Hepatocyte (in vitro differentiated cells): ENCODE data around the gene BAG5. TPM values are rescaled to one million over a fixed set of nuclear protein-coding genes. Genes with fewer than 3 reads are reported as not detected.

ENCODE experiments used
- DNase-seq: peaks from one replicate; pipeline ENCODE4 v3.0.0-alpha.2; 2016; ENCODE audit warnings: low spot score
- H2AFZ ChIP-seq: fragments of 200-600 bp; sonication (generic); 2 replicates; pipeline ENCODE4 v1.6.0; 2016; ENCODE audit warnings: antibody characterized with exemption, mild to moderate bottlenecking
- H3K27ac ChIP-seq: fragments of 200-600 bp; sonication (generic); 2 replicates; pipeline ENCODE4 v1.5.1; 2016; ENCODE audit warnings: mild to moderate bottlenecking
- H3K27me3 ChIP-seq: fragments of 200-600 bp; sonication (generic); 2 replicates; pipeline ENCODE4 v1.6.1; 2016
- H3K36me3 ChIP-seq: fragments of 200-600 bp; sonication (generic); replicated peaks from 2 replicates; pipeline ENCODE4 v1.5.1; 2016; ENCODE audit warnings: low read depth; ENCODE audit not compliant: insufficient read depth
- H3K4me1 ChIP-seq: fragments of 200-600 bp; sonication (generic); 2 replicates; pipeline ENCODE4 v1.5.1; 2016; ENCODE audit warnings: mild to moderate bottlenecking, moderate library complexity; ENCODE audit not compliant: insufficient read depth
- H3K4me2 ChIP-seq: fragments of 200-600 bp; sonication (generic); 2 replicates; pipeline ENCODE4 v1.6.0; 2016
- H3K4me3 ChIP-seq: fragments of 200-600 bp; sonication (generic); 2 replicates; pipeline ENCODE4 v1.5.1; 2016; ENCODE audit warnings: mild to moderate bottlenecking
- H3K79me2 ChIP-seq: fragments of 200-600 bp; sonication (generic); 2 replicates; pipeline ENCODE4 v1.6.0; 2017; ENCODE audit warnings: mild to moderate bottlenecking
- H3K9me2 ChIP-seq: fragments of 200-600 bp; sonication (generic); replicated peaks from 2 replicates; pipeline ENCODE4 v1.6.0; 2017; ENCODE audit warnings: mild to moderate bottlenecking; ENCODE audit not compliant: insufficient read depth
- H3K9me3 ChIP-seq: fragments of 200-600 bp; sonication (generic); 2 replicates; pipeline ENCODE4 v1.5.1; 2016; ENCODE audit warnings: low read depth, mild to moderate bottlenecking
- H4K20me1 ChIP-seq: fragments of 200-600 bp; sonication (generic); 2 replicates; pipeline ENCODE4 v1.6.0; 2016; ENCODE audit warnings: mild to moderate bottlenecking; ENCODE audit not compliant: insufficient read depth, poor library complexity, severe bottlenecking
- CTCF ChIP-seq: fragments of 200-600 bp; sonication (generic); IDR thresholded peaks from 2 replicates; pipeline ENCODE4 v1.5.1; 2016; ENCODE audit warnings: antibody characterized with exemption, mild to moderate bottlenecking; ENCODE audit not compliant: poor library complexity
- EZH2 ChIP-seq: fragments of 200-600 bp; sonication (generic); IDR thresholded peaks from 2 replicates; pipeline ENCODE4 v1.6.1; 2016; ENCODE audit warnings: antibody characterized with exemption, mild to moderate bottlenecking, borderline replicate concordance
- EZH2phosphoT487 ChIP-seq: fragments of 200-600 bp; sonication (generic); IDR thresholded peaks from one replicate; pipeline ENCODE4 v1.6.1; 2018; ENCODE audit warnings: antibody characterized with exemption, mild to moderate bottlenecking, low read depth, moderate library complexity; ENCODE audit not compliant: unreplicated experiment, severe bottlenecking
- WGBS: methylation state at CpG from one replicate; pipeline ENCODE4 v1.1.6; 2016; ENCODE audit warnings: low lambda C conversion rate; ENCODE audit errors: missing lambda C conversion rate; 5-methylcytosine and 5-hydroxymethylcytosine counted together
- polyA plus RNA-seq: library from polyadenylated mRNA; unstranded; fragments of >200 nt; fragmentation: Nextera tagmentation; extraction: Ambion mirVana; gene quantifications from 2 replicates; pipeline ENCODE4 v1.2.1, GENCODE V29; 2016
- total RNA-seq: library from RNA; depleted of rRNA; stranded (reverse); fragments of >200 nt; gene quantifications from 2 replicates; pipeline ENCODE4 v1.2.3, GENCODE V29; 2014

BAG5 gene
- total and polyA plus RNA-seq, 2 experiments from 2014 or later: 13.9 to 27.4 TPM

GRCh38 chr14:103563844-103564505 is 1.5 kb upstream of the BAG5 start:
- H3K36me3 ChIP-seq: no peaks in the 10 kb centered on the region
- peak overlapping the region; percentile 90 for H3K4me2 ChIP-seq
- H3K4me1 ChIP-seq: peaks cover 17% of the 10 kb centered on the region
- peaks cover 96% of the 10 kb centered on the region for H3K79me2 ChIP-seq
- no peaks in the 10 kb centered on the region for H3K9me2 ChIP-seq
- peaks cover 37% of the 10 kb centered on the region for H4K20me1 ChIP-seq
- no peaks in the 10 kb centered on the region for H3K9me3 ChIP-seq
- peak overlapping the region; percentile 100 for H3K4me3 ChIP-seq
- 81% methylated on average over 21 of the region's 21 CpGs for WGBS
- no peak for DNase-seq
- H2AFZ ChIP-seq: no peak overlapping the region
- no peaks in the 10 kb centered on the region for H3K27me3 ChIP-seq
- no peak for TF ChIP-seq EZH2phosphoT487
- TF ChIP-seq CTCF: no peak
- no peak for TF ChIP-seq EZH2
- no peak overlapping the region for H3K27ac ChIP-seq

DNA sequence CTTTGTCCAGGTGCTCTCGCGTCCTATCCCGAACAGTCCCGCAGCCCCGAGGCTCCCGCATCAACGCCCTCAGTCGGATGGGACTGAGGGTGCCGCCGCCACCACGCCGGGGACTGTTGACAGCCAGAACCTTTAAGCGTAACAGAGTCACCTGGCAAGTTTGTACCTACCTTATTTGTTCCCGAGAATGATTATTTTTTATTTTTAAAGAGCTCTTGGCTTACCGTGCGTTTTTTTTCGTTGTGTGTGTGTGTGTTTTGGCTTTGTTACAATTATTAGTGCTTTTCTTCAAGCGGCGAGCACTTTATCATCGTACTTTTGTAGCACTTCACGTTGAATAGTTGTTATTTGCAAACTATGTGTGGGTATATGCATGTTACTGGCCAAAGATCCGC is 766 bp upstream of the BAG5 start:
- peaks cover 95% of the 10 kb centered on the region for H3K79me2 ChIP-seq
- peak overlapping the region; percentile 92 for H2AFZ ChIP-seq
- H3K9me2 ChIP-seq: no peaks in the 10 kb centered on the region
- TF ChIP-seq EZH2phosphoT487 (no peak), EZH2 (no peak), CTCF (no peak)
- peaks cover 17% of the 10 kb centered on the region for H3K4me1 ChIP-seq
- no peaks in the 10 kb centered on the region for H3K27me3 ChIP-seq
- H3K27ac ChIP-seq: peak overlapping the region; percentile 100
- 2% methylated on average over 21 of the region's 22 CpGs for WGBS
- no peaks in the 10 kb centered on the region for H3K36me3 ChIP-seq
- DNase-seq: no peak
- H3K9me3 ChIP-seq: no peaks in the 10 kb centered on the region
- H3K4me3 ChIP-seq: peak overlapping the region; percentile 100
- H4K20me1 ChIP-seq: peaks cover 37% of the 10 kb centered on the region
- peak overlapping the region; percentile 90 for H3K4me2 ChIP-seq

DNA sequence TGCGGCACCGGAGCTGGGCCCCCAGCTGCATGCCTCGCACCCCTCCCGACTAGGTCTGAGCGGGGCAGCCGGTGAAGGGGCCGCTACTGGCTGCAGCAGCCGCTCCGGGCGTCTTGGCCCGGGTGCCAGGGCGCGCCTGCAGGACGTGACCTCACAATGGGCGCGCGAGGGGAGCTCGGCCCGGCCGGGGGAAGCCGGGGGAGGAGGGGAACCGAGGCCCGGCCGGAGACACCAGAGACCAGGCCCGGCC is 353 bp downstream of the BAG5 start:
- TF ChIP-seq CTCF: no peak
- TF ChIP-seq EZH2phosphoT487: no peak
- TF ChIP-seq EZH2: no peak
- H3K79me2 ChIP-seq: peaks cover 95% of the 10 kb centered on the region
- WGBS: 1% methylated on average over 16 of the region's 25 CpGs
- peak overlapping the region; percentile 100 for H3K4me3 ChIP-seq
- H3K4me2 ChIP-seq: peak overlapping the region; percentile 98
- no peaks in the 10 kb centered on the region for H3K9me2 ChIP-seq
- H3K4me1 ChIP-seq: peaks cover 17% of the 10 kb centered on the region
- H2AFZ ChIP-seq: peak overlapping the region; percentile 92
- no peaks in the 10 kb centered on the region for H3K9me3 ChIP-seq
- H3K36me3 ChIP-seq: no peaks in the 10 kb centered on the region
- DNase-seq: peak; percentile 70
- peak overlapping the region; percentile 100 for H3K27ac ChIP-seq
- H3K27me3 ChIP-seq: no peaks in the 10 kb centered on the region
- peaks cover 36% of the 10 kb centered on the region for H4K20me1 ChIP-seq
